Vagina (tissue), 2 donors: ENCODE data around the gene MPZL3. TPM values are rescaled to one million over a fixed set of nuclear protein-coding genes. Genes with fewer than 3 reads are reported as not detected.

ENCODE experiments used
- DNase-seq, 2 donors: peaks; one replicate each; pipeline ENCODE4 v3.0.0-alpha.2; 2017; ENCODE audit errors: extremely low spot score in 2 of 2
- H3K27ac ChIP-seq: fragments of 200-600 bp; sonication (generic); one replicate; pipeline ENCODE4 v1.5.1; 2019
- H3K27me3 ChIP-seq: fragments of 200-600 bp; sonication (generic); one replicate; pipeline ENCODE4 v1.5.1; 2019
- H3K36me3 ChIP-seq, 2 donors: fragments of 200-600 bp; sonication (generic); one replicate each; pipeline ENCODE4 v1.5.1; 2017 to 2019
- H3K4me1 ChIP-seq: fragments of 200-600 bp; sonication (generic); one replicate; pipeline ENCODE4 v1.5.1; 2019
- H3K4me3 ChIP-seq, 2 donors: fragments of 200-600 bp; sonication (generic); 1 replicate in 1 of 2; 2 replicates in 1 of 2; pipeline ENCODE4 v1.5.1; 2016 to 2019
- H3K9me3 ChIP-seq: fragments of 200-600 bp; sonication (generic); one replicate; pipeline ENCODE4 v1.5.1; 2019
- POLR2A ChIP-seq, 2 donors: fragments of 450-650 bp; IDR thresholded peaks; one replicate each; pipeline ENCODE4 v1.6.1; 2017; ENCODE audit warnings: antibody characterized with exemption in 2 of 2, mild to moderate bottlenecking in 2 of 2, moderate library complexity in 2 of 2
- POLR2AphosphoS5 ChIP-seq, 2 donors: sonication (generic); formaldehyde crosslinking; IDR thresholded peaks; one replicate each; pipeline ENCODE4 v1.9.0; 2017; ENCODE audit warnings: antibody characterized with exemption in 2 of 2, mild to moderate bottlenecking in 2 of 2, low read depth in 1 of 2; ENCODE audit not compliant: insufficient read depth in 1 of 2
- intact Hi-C: fragments of 100-400 bp; cut with DNase I; formaldehyde crosslinking; loops from one replicate; pipeline ENCODE4 v1.15.1; 2023
- total RNA-seq: library from RNA; depleted of rRNA; stranded (reverse); fragments of >200 nt; gene quantifications from one replicate; pipeline ENCODE4 v1.2.3, GENCODE V29; 2016
- TF ChIP-seq, protein P1 (sequence below), 3 experiments: fragments of 450-650 bp in 2 of 3; fragments of 200-600 bp in 1 of 3; sonication (generic) in 1 of 3; IDR thresholded peaks; one replicate each; pipeline ENCODE4 v1.5.1; 2017 to 2019; ENCODE audit warnings: antibody characterized with exemption in 3 of 3, mild to moderate bottlenecking in 2 of 3, moderate library complexity in 2 of 3

The MPZL3 gene
- total RNA-seq, 1 donor from 2014 or later = 9.1 TPM

DNA sequence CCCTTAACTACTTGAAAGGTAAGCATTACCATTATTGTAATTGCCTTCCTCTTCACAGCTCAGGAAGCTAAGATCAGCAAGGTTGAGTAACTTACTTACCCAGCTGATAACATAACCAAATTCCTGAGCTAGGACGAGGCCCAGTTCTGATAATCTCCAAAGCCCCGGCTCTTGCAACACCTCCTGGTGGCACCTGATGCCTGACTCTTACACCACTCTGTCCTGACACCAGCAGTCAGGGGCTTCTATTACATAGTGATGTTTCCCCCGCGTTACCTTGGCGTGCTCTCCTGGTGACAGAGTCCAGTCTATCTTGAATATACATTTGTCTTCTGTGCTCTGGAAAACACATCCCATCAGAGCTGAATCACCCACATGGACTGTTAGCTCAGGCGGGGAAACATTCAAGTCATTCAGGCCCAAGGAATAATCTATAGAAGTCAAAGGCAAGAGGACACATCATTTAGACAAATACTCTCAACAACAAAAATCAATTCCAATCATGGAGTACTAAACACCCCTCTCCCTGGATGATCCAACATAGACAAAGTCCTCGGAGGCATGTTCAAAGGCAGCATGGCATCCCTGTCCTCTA, 39.9 kb downstream of the MPZL3 start:
- TF ChIP-seq, protein P1, sequence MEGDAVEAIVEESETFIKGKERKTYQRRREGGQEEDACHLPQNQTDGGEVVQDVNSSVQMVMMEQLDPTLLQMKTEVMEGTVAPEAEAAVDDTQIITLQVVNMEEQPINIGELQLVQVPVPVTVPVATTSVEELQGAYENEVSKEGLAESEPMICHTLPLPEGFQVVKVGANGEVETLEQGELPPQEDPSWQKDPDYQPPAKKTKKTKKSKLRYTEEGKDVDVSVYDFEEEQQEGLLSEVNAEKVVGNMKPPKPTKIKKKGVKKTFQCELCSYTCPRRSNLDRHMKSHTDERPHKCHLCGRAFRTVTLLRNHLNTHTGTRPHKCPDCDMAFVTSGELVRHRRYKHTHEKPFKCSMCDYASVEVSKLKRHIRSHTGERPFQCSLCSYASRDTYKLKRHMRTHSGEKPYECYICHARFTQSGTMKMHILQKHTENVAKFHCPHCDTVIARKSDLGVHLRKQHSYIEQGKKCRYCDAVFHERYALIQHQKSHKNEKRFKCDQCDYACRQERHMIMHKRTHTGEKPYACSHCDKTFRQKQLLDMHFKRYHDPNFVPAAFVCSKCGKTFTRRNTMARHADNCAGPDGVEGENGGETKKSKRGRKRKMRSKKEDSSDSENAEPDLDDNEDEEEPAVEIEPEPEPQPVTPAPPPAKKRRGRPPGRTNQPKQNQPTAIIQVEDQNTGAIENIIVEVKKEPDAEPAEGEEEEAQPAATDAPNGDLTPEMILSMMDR (IDR thresholded peaks at IDR 0.05) = no peak
- TF ChIP-seq POLR2A (IDR thresholded peaks at IDR 0.05) (no peak), POLR2AphosphoS5 (IDR thresholded peaks at IDR 0.05; ENCODE audit: insufficient read depth in 1 of 2, low read depth in 1 of 2) (no peak)
- Histone ChIP-seq H3K27ac (no peak overlapping the region), H3K27me3 (no peaks in the 10 kb centered on the region), H3K9me3 (no peaks in the 10 kb centered on the region), H3K4me1 (no peaks in the 10 kb centered on the region), H3K36me3 (no peaks in the 10 kb centered on the region), H3K4me3 (no peak overlapping the region)
- intact Hi-C loops = no loop called here
- DNase-seq = no peak

DNA sequence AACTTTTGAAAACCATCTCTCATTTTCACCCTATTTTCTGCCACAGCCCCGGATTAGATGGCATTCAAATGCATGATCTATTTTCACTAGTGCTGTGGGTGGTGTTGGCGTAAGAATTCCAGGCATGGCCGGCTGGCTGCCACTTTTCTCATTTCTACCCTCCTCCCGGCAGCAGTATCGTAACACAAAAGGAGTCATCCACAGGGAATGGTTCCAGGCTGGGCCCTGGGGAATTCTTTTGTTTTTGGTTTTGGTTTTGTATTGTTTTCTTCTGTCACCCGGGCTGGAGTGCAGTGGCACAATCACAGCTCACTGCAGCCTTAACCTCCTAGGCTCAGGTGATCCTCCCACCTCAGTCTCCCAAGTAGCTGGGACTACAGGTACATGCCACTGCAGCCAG, 41.2 kb downstream of the MPZL3 start:
- Histone ChIP-seq H3K27me3 (no peaks in the 10 kb centered on the region), H3K36me3 (no peaks in the 10 kb centered on the region), H3K27ac (no peak overlapping the region), H3K4me3 (no peak overlapping the region), H3K4me1 (no peaks in the 10 kb centered on the region), H3K9me3 (no peaks in the 10 kb centered on the region)
- DNase-seq = no peak
- TF ChIP-seq, protein P1 (IDR thresholded peaks at IDR 0.05) = no peak
- TF ChIP-seq POLR2A (IDR thresholded peaks at IDR 0.05) (no peak), POLR2AphosphoS5 (IDR thresholded peaks at IDR 0.05; ENCODE audit: insufficient read depth in 1 of 2, low read depth in 1 of 2) (no peak)
- intact Hi-C loops = no loop called here

DNA sequence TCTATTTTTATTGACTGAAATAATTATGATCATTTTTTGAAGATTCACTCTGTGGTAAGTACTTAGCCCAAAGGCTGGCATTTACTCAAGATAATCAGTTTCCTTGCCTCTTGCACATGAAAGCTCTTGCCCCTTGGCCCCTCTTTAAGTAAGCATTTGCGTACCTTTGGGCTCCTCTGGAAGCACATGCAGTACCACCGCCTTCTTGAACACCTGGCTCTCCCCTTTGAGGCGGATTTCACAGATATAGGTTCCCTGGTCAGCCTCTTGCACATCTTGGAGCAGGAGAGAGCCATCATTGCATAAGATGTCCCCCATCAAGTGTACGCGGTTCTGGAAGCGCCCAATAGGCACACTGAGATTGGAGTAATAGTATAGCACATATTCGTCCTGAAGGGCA, 41.8 kb downstream of the MPZL3 start:
- intact Hi-C loops = no loop called here
- Histone ChIP-seq H3K4me1 (no peaks in the 10 kb centered on the region), H3K27me3 (no peaks in the 10 kb centered on the region), H3K27ac (no peak overlapping the region), H3K4me3 (no peak overlapping the region), H3K9me3 (no peaks in the 10 kb centered on the region), H3K36me3 (no peaks in the 10 kb centered on the region)
- no peak for DNase-seq
- TF ChIP-seq POLR2AphosphoS5 (IDR thresholded peaks at IDR 0.05; ENCODE audit: insufficient read depth in 1 of 2, low read depth in 1 of 2) (no peak), POLR2A (IDR thresholded peaks at IDR 0.05) (no peak)
- TF ChIP-seq, protein P1 (IDR thresholded peaks at IDR 0.05) = no peak

DNA sequence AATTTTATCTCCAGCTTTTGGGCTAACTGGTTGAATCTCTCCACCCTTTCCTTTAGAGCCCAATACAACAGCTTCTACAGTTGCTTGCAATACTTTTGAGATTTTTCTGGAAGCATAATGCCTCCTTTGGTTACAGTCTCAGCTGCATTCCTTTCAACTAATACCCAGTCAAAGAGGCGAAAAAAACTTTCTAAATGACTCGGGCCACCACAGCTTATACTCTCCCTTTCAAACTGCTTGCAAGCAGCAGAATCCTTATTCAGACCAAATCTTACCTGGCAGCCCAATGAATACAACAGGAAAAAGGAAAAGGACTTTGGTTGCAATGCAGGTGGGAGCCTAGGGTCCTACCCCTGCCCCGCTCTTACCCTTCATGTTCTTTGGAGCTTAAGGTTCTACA, 43.1 kb downstream of the MPZL3 start:
- H3K36me3 ChIP-seq = no peaks in the 10 kb centered on the region
- no peak overlapping the region for H3K27ac ChIP-seq
- intact Hi-C loops = no loop called here
- DNase-seq = no peak
- H3K27me3 ChIP-seq = no peaks in the 10 kb centered on the region
- no peak overlapping the region for H3K4me3 ChIP-seq
- no peaks in the 10 kb centered on the region for H3K4me1 ChIP-seq
- TF ChIP-seq, protein P1 (IDR thresholded peaks at IDR 0.05) = no peak
- TF ChIP-seq POLR2AphosphoS5 (IDR thresholded peaks at IDR 0.05; ENCODE audit: insufficient read depth in 1 of 2, low read depth in 1 of 2) (no peak), POLR2A (IDR thresholded peaks at IDR 0.05) (no peak)
- no peaks in the 10 kb centered on the region for H3K9me3 ChIP-seq

DNA sequence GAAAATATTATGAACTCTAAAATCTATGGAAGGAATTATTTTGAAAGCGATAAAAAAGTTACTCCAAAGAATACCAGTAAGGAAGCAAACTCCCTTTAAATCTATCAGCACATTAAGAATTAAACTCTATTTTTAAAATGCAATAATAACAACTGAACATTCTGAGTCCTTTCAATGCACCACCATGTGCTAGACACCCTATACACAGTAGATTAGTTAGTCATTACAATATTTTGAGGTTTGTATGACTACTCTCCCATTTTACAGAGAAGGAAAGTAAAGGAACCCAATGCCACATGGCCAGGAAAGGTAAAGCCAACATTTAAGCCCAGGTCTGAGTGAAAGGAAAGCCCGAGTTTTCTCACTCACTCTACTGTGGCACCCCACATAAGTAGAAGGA, 45.1 kb downstream of the MPZL3 start:
- H3K4me1 ChIP-seq = no peaks in the 10 kb centered on the region
- no peak for TF ChIP-seq POLR2AphosphoS5 (IDR thresholded peaks at IDR 0.05; ENCODE audit: insufficient read depth in 1 of 2, low read depth in 1 of 2)
- TF ChIP-seq, protein P1 (IDR thresholded peaks at IDR 0.05) = no peak
- TF ChIP-seq POLR2A (IDR thresholded peaks at IDR 0.05) = no peak
- DNase-seq = no peak
- no peaks in the 10 kb centered on the region for H3K27me3 ChIP-seq
- H3K9me3 ChIP-seq = no peaks in the 10 kb centered on the region
- H3K4me3 ChIP-seq = no peak overlapping the region
- H3K36me3 ChIP-seq = no peaks in the 10 kb centered on the region
- intact Hi-C loops = no loop called here
- no peak overlapping the region for H3K27ac ChIP-seq
